ENCODE results near the gene PLCH2.

GRCh38 chr1:2442661-2443060 is 33.4 kb upstream of the PLCH2 start:
- TF ChIP-seq CTCF (IDR thresholded peaks at IDR 0.05) = no peak
- no peak for TF ChIP-seq POLR2A (IDR thresholded peaks at IDR 0.05)

Data from right lobe of liver (tissue), 4 donors.